HFF-Myc (cell line): ENCODE measurements around the gene NBPF1.
"Not testable (repeated sequence)": the region's sequence is repeated elsewhere in the genome, so short reads cannot be mapped to it uniquely, and the experiment has no call there.

Experiments used
- DNase-seq: peaks from one replicate; pipeline ENCODE4 v3.0.0-alpha.2; 2011; ENCODE audit warnings: low read depth; ENCODE audit errors: extremely low read depth
- H3K4me3 ChIP-seq: replicated peaks from 2 replicates; pipeline ENCODE4 v1.5.1; 2011; ENCODE audit warnings: low read depth, mild to moderate bottlenecking, control low read depth, low read length
- CTCF ChIP-seq: IDR thresholded peaks from 2 replicates; pipeline ENCODE4 v1.5.1; 2012; ENCODE audit warnings: mild to moderate bottlenecking, low read depth, low read length, control low read depth; ENCODE audit errors: missing control alignments

Gene NBPF1

GRCh38 chr1:16528338-16528737, 85.0 kb downstream of the NBPF1 start:
- DNase-seq, H3K4me3 ChIP-seq: not testable (repeated sequence)

- not testable (repeated sequence) for DNase-seq
These were observed 87.6 kb downstream of the NBPF1 start for GRCh38 chr1:16525769-16526168.

GRCh38 chr1:16521679-16522078, 91.7 kb downstream of the NBPF1 start:
- not testable (repeated sequence) for DNase-seq, H3K4me3 ChIP-seq

More at GRCh38 chr1:16525769-16526168, 87.6 kb downstream of the NBPF1 start:
- H3K4me3 ChIP-seq, result not testable (repeated sequence)

DNA sequence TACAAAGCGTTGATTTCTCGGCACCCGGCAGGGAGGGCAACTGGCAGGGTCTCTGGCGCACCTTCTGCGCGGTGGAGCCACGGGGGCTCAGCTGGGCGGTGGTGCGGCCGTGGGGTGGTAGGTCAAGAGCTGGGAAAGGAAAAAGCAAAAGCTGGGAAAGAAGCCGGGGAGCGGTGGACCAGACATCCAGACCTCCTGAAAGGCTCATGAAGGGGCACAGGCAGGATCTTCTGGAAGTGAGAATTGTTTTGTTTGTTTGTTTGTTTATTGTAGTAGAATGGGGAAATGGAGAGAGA, 92.1 kb downstream of the NBPF1 start:
- H3K4me3 ChIP-seq, result no peak overlapping the region
- no peak for TF ChIP-seq CTCF
- DNase-seq, result no peak

DNA sequence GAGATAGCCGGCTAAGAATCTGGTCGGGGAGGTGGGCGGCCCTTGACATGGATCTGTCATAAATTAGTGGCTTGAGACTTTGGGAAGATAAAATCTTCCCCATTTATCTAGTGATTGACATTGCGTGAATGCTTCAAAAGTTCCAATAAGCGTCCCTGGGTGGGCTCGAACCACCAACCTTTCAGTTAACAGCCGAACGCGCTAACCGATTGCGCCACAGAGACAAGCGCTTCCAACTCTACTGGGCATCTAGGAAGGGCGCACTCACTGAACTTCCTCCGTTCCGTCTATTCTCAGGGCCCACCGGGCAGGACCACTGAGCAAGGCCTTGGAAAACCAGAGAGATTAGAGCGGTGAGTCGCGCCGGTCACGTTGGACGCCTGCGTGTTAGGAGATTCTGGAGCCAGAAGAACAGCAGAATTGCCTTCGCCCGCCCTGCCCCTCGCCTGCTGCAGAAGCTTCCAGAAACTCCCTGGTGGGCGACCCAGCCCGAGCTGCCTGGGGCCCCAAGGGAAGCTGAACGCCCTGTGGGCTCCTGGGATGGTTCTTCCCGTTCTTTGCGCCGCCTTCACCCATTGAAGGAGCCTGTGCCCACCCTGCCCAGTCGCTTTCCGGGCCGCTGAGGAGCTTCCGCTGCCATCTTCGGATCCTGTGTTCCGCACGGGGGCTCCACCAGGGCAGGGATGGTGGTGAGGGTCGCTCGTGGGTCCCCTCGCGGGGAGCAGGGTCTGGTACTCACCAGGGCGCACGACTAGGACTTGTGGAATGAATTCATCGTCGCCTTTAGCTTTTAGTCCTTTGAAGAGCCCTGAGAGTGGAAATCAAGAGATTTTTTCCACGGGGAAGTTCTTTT, 92.7 kb downstream of the NBPF1 start:
- not testable (repeated sequence) for DNase-seq, H3K4me3 ChIP-seq

GRCh38 chr1:16519255-16519951, 94.0 kb downstream of the NBPF1 start:
- DNase-seq, H3K4me3 ChIP-seq: not testable (repeated sequence)

GRCh38 chr1:16518913-16519254, 94.5 kb downstream of the NBPF1 start:
- DNase-seq, H3K4me3 ChIP-seq: not testable (repeated sequence)

DNA sequence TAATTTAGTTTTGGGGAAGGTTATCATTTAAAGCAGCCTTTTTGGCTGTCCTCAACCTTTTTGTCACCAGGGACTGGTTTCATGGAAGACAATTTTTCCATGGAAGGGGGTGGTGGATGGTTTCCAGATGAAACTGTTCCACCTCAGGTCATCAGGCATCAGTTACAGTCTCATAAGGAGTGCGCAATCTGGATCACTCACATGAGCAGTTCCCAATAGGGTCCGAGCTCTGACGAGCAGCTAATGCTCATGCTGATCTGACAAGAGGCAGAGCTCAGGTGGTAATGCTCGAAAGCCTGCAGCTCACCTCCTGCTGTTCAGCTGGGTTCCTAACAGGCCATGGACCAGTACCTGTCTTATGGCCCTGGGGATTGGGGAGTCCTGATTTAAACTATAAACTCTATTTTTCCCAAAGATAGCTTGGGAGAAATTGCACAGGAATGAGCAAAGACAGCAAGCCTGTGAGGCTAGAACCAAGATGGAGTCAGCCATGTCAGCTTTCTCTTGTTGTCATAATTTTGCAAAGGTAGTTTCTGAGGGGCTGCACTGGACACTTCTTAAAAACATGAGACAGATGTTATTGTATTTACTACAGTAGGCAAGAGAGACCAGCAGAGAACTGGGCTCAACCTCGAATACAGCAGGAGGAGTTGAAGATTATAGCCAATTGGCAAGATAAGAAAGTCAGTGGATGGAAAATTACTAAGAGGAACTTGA, 96.5 kb downstream of the NBPF1 start:
- DNase-seq, result not testable (repeated sequence)

GRCh38 chr1:16514107-16515055, 99.0 kb downstream of the NBPF1 start, which contains the start of gene RNU1-1:
Gene RNU1-1, minus strand, starts transcription at chr1:16514285.
- peak; percentile 20 for DNase-seq
- peak within 1 kb of the TSS; percentile 22; the same call in 1 of the 2 replicates for H3K4me3 ChIP-seq

More for the DNA sequence above, 96.5 kb downstream of the NBPF1 start:
- H3K4me3 ChIP-seq, result not testable (repeated sequence)

DNA sequence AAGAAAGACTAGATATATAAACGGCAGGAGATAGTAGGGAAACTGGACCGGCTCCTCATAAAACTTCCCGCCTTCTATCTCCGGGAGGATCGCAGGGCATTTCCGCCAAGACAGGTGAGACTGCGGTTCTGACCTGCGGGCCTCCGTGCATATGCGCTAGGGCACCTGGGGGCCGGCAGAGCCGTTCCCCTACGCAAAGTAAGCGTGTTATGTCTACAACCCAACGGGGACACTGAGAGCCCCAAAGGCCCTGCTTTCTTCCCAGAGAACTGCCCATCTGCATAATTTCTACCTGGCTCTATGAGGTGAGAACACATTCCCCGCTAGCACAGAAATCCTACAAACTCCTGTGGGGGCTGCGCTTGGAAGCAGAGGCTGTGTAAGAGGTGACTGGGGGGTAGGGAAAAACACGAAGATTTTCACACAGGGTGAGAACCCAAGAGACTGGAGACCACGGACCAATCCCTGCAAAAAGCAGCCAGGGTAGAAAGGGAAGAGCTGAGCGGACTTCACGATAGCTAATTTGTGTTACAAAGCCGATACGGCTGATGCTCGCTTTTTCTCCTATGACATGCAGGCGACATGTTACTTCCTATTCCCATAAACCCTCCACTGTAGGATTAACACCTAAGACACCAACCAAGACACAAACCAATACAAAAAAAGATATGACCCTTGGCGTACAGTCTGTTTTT, 99.8 kb downstream of the NBPF1 start:
- peak; percentile 95 for DNase-seq
- not testable (repeated sequence) for H3K4me3 ChIP-seq

DNA sequence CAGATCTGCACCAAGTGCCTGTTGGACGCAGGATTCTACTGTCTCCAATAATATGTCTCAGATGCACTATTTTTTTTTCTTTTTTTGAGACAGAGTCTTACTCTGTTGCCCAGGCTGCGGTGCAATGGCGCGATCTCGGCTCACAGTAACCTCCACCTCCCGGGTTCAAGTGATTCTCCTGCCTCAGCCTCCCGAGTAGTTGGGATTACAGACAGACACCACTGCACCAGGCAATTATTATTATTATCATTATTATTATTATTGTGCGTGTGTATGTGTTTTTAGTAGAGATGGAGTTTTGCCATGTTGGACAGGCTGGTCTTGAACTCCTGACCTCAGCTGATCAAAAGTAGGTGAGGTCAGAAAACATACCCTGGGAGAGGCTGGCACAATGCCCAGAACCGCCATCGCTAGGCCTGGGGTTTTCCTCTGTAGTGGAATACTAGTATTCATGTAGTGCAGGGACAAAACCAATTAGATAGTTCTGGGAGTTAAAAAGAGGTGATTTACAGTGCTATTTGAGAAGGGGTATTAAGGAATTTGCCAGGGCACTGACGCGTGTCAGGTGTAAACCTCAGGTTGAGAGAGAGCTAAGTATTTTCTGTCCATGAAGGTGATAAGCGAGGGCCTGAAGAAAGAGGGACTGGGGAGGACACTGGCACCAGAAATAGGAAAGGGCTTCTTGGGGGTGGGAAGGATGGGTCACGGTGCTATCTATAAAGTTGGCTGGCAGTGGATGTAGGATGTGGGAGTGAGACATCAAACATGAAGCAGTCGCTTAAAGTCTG, 100.5 kb downstream of the NBPF1 start:
- not testable (repeated sequence) for DNase-seq, H3K4me3 ChIP-seq
